Measurements from ENCODE around the gene GRM3. TPM values are rescaled to one million over a fixed set of nuclear protein-coding genes. Genes with fewer than 3 reads are reported as not detected.

The GRM3 gene
- polyA plus RNA-seq, 2 of the 4 experiments (the other 2 are of a cell fraction): not detected

- FAIRE-seq (no peak), ATAC-seq (no peak), DNase-seq (ENCODE audit: low read depth in 1 of 2, low spot score in 1 of 2) (no peak)
- no peak overlapping the region for H3K4me2 ChIP-seq
- no peaks in the 10 kb centered on the region for H3K9me3 ChIP-seq
- no peak overlapping the region for H3K27ac ChIP-seq
- no peaks in the 10 kb centered on the region for H3K4me1 ChIP-seq
- CTCF ChIA-PET: no interaction called here
- H3K4me3 ChIP-seq: no peak overlapping the region
- no peak for TF ChIP-seq FOXS1 (CRISPR knock-in tag; IDR thresholded peaks at IDR 0.05)
- no peak for TF ChIP-seq HES2 (IDR thresholded peaks at IDR 0.05)
- no peak for TF ChIP-seq ATOH8 (CRISPR knock-in tag; IDR thresholded peaks at IDR 0.05; ENCODE audit: low read depth)
- no peak for TF ChIP-seq USF2 (IDR thresholded peaks at IDR 0.05)
- no peak for TF ChIP-seq CEBPB (IDR thresholded peaks at IDR 0.05)
- no peak for TF ChIP-seq RFX5 (IDR thresholded peaks at IDR 0.05)
- TF ChIP-seq FOSL2 (IDR thresholded peaks at IDR 0.05): no peak
- TF ChIP-seq FOSL2 (CRISPR knock-in tag; IDR thresholded peaks at IDR 0.05): no peak
- TF ChIP-seq POLR2A (IDR thresholded peaks at IDR 0.05; ENCODE audit: low read length): no peak
- no peak for TF ChIP-seq ESRRA (IDR thresholded peaks at IDR 0.05; ENCODE audit: borderline replicate concordance, low read length)
- TF ChIP-seq RCOR1 (IDR thresholded peaks at IDR 0.05; ENCODE audit: low read depth, low read length): no peak
- no peak for TF ChIP-seq POLR2AphosphoS2 (conservative IDR thresholded peaks at IDR 0.05; ENCODE audit: low read length)
- no peak for TF ChIP-seq CTCF (IDR thresholded peaks at IDR 0.05)
- TF ChIP-seq RARB (CRISPR knock-in tag; IDR thresholded peaks at IDR 0.05): no peak
- no peak for TF ChIP-seq JUN (IDR thresholded peaks at IDR 0.05)
- no peak for TF ChIP-seq PHF8 (IDR thresholded peaks at IDR 0.05; ENCODE audit: borderline replicate concordance, low read depth)
- no peak for TF ChIP-seq MAZ (IDR thresholded peaks at IDR 0.05; ENCODE audit: borderline replicate concordance, low read depth, low read length)
- no peak for TF ChIP-seq HOXB5 (CRISPR knock-in tag; IDR thresholded peaks at IDR 0.05)
- TF ChIP-seq NFE2L2 (conservative IDR thresholded peaks at IDR 0.05; ENCODE audit: low read length): no peak
- TF ChIP-seq HEYL (CRISPR knock-in tag; IDR thresholded peaks at IDR 0.05): no peak
- WGBS (ENCODE audit: missing lambda C conversion rate): 8% methylated on average over 2 of the region's 2 CpGs
- POLR2A ChIA-PET: no interaction called here
These were observed 240.4 kb downstream of the GRM3 start for GRCh38 chr7:86884152-86884551.

- H3K4me3 ChIP-seq: no peak overlapping the region
- no peaks in the 10 kb centered on the region for H3K9me3 ChIP-seq
- DNase-seq (ENCODE audit: low read depth in 1 of 2, low spot score in 1 of 2) (no peak), FAIRE-seq (no peak), ATAC-seq (no peak)
- CTCF ChIA-PET: interaction anchor here (0.6 kb wide), 1 partner anchor 978 kb away, joined by 3 read pairs; no protein-coding TSS in a partner anchor
- H3K4me1 ChIP-seq: no peaks in the 10 kb centered on the region
- H3K27ac ChIP-seq: no peak overlapping the region
- POLR2A ChIA-PET: no interaction called here
- no peak overlapping the region for H3K4me2 ChIP-seq
- TF ChIP-seq HOXA7 (CRISPR knock-in tag; IDR thresholded peaks at IDR 0.05) (no peak), ZFP36 (IDR thresholded peaks at IDR 0.05; ENCODE audit: borderline replicate concordance, partially characterized antibody) (no peak), KDM1A (IDR thresholded peaks at IDR 0.05; ENCODE audit: low read depth) (no peak), RCOR1 (IDR thresholded peaks at IDR 0.05; ENCODE audit: low read depth, low read length) (no peak), FOXS1 (CRISPR knock-in tag; IDR thresholded peaks at IDR 0.05) (no peak), MAX (IDR thresholded peaks at IDR 0.05) (no peak), SMC3 (IDR thresholded peaks at IDR 0.05) (no peak), USF2 (IDR thresholded peaks at IDR 0.05) (no peak), RARB (CRISPR knock-in tag; IDR thresholded peaks at IDR 0.05) (no peak), SREBF2 (IDR thresholded peaks at IDR 0.05) (no peak), RNF2 (IDR thresholded peaks at IDR 0.05; ENCODE audit: borderline replicate concordance, low read depth) (no peak), ELK1 (IDR thresholded peaks at IDR 0.05; ENCODE audit: low read depth, low read length) (no peak), POLR2A (IDR thresholded peaks at IDR 0.05; ENCODE audit: low read length) (no peak), ZNF302 (CRISPR knock-in tag; IDR thresholded peaks at IDR 0.05) (no peak), MAZ (IDR thresholded peaks at IDR 0.05; ENCODE audit: borderline replicate concordance, low read depth, low read length) (no peak), HMGXB4 (CRISPR knock-in tag; IDR thresholded peaks at IDR 0.05; ENCODE audit: borderline replicate concordance) (no peak), HEYL (CRISPR knock-in tag; IDR thresholded peaks at IDR 0.05) (no peak), GATA3 (IDR thresholded peaks at IDR 0.05; ENCODE audit: borderline replicate concordance) (no peak), FOSL2 (IDR thresholded peaks at IDR 0.05) (no peak), FOSL2 (CRISPR knock-in tag; IDR thresholded peaks at IDR 0.05) (no peak)
- WGBS (ENCODE audit: missing lambda C conversion rate): 4% methylated on average over 3 of the region's 3 CpGs
These were observed 245.8 kb downstream of the GRM3 start for GRCh38 chr7:86889501-86889900.

All from A549 (cell line).